ENCODE data around the gene SUN2. TPM values are rescaled to one million over a fixed set of nuclear protein-coding genes. Genes with fewer than 3 reads are reported as not detected.

Gene SUN2
- total RNA-seq, 4 donors from 2014 or later, result 417 to 598 (median 449) TPM

GRCh38 chr22:38740754-38741153, 15.0 kb downstream of the SUN2 start:
- Histone ChIP-seq H3K4me3 (no peak overlapping the region), H3K9me3 (no peaks in the 10 kb centered on the region), H3K27ac (replicated peaks in 1 of 4) (peak overlapping the region in 2 of 4 donors; percentile 5 to 27), H3K36me3 (peaks cover 100% of the 10 kb centered on the region in 4 donors), H3K27me3 (no peaks in the 10 kb centered on the region), H3K4me1 (peaks cover 0 to 7% (median 5%) of the 10 kb centered on the region in 4 donors)
- TF ChIP-seq POLR2A (IDR thresholded peaks at IDR 0.05; ENCODE audit: low read depth) (no peak), POLR2AphosphoS5 (IDR thresholded peaks at IDR 0.05) (no peak), EP300 (IDR thresholded peaks at IDR 0.05) (no peak), CTCF (IDR thresholded peaks at IDR 0.05) (no peak)
- DNase-seq (ENCODE audit: extremely low spot score), result no peak
- intact Hi-C loops (cut with DNase I), result no loop called here
- 100% methylated on average over 1 of the region's 8 CpGs for WGBS

DNA sequence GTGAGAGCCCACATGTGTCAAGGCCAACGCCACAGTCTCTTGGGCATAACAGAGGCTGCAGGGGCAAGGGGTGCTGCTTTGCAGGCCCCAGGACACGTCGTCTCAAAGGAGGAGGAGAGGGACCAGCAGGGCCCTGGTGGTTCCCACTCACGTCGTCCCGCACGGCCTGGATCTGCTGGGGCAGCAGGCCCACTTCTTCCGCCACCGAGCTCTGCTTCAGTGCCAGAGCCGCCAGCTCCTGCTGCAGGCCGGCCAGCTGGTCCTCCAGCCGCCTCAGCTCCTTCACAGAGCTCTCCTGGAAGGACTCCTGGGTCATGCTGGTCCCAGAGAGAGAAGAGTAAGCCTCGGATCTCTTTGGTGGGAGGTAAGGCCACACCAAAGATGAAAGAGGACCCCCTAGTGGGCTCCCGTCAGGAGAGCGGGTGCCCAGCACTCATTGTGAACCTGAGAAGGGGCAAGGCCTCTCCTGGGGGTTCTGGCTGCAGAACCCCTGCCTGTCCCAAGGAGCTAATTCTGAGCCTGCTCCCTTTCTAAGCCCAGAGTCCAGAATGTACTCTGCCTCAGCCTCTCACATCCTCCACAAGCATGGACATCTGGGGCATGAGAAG, 15.6 kb downstream of the SUN2 start:
- intact Hi-C loops (cut with DNase I), result no loop called here
- H3K4me3 ChIP-seq, result no peak overlapping the region
- no peaks in the 10 kb centered on the region for H3K9me3 ChIP-seq
- WGBS, result 89% methylated on average over 15 of the region's 15 CpGs
- no peaks in the 10 kb centered on the region for H3K27me3 ChIP-seq
- peak overlapping the region in 1 of 4 donors; percentile 5 for H3K27ac ChIP-seq (replicated peaks in 1 of 4)
- TF ChIP-seq POLR2A (IDR thresholded peaks at IDR 0.05; ENCODE audit: low read depth) (no peak), CTCF (IDR thresholded peaks at IDR 0.05) (no peak), POLR2AphosphoS5 (IDR thresholded peaks at IDR 0.05) (no peak), EP300 (IDR thresholded peaks at IDR 0.05) (no peak)
- DNase-seq (ENCODE audit: extremely low spot score), result no peak
- peaks cover 99 to 100% (median 100%) of the 10 kb centered on the region in 4 donors for H3K36me3 ChIP-seq
- H3K4me1 ChIP-seq, result peaks cover 0 to 12% (median 10%) of the 10 kb centered on the region in 4 donors

DNA sequence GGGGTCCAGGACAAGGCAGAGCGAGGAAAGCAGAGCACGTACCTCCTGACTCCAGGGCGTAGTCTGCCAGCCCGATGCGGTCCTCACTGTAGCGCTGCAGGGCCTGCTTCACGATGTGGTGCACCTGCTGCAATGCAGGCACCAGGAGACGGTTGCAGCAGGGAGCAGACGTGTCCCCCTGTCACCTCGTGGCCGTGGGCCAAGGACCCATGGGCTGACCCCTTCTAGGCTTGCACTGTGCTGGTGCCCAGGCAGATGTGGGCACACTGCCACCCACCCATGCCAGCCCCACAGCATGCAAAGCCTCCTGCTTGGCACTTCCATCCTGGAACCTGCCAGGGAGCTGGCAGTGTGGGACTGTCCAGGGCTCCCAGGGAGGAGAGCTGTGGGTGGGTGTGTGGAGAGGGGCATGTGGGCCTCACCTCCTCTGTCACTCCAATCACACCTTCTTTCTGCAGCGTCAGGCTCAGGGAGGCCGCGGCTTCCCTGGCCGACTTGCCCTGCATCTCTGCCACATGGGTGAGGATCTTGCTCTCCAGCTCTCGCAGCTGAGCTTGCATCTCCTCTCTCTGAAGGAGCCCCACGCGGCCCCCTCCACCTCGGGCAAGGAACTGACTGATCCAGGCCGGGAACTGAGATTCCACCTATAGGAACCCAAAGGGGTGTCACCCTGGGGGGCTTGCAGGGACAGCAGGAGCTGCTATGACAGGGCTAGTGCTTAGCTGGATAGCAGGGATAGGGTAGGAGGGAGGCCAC, 16.3 kb downstream of the SUN2 start:
- Histone ChIP-seq H3K4me1 (peaks cover 4 to 19% (median 18%) of the 10 kb centered on the region in 4 donors), H3K27me3 (no peaks in the 10 kb centered on the region), H3K36me3 (peaks cover 96 to 100% (median 100%) of the 10 kb centered on the region in 4 donors), H3K27ac (replicated peaks in 1 of 4) (peak overlapping the region in 1 of 4 donors; percentile 86), H3K4me3 (no peak overlapping the region), H3K9me3 (no peaks in the 10 kb centered on the region)
- intact Hi-C loops (cut with DNase I), result no loop called here
- 97% methylated on average over 12 of the region's 20 CpGs for WGBS
- DNase-seq (ENCODE audit: extremely low spot score), result no peak
- no peak for TF ChIP-seq POLR2A (IDR thresholded peaks at IDR 0.05; ENCODE audit: low read depth)
- peak in 1 of 2 donors; percentile 4 for TF ChIP-seq POLR2AphosphoS5 (IDR thresholded peaks at IDR 0.05)

- WGBS, result 91% methylated on average over 16 of the region's 18 CpGs
- Histone ChIP-seq H3K4me3 (no peak overlapping the region), H3K9me3 (no peaks in the 10 kb centered on the region), H3K4me1 (peaks cover 13 to 28% (median 27%) of the 10 kb centered on the region in 4 donors), H3K27ac (replicated peaks in 1 of 4) (peak overlapping the region in 3 of 4 donors; percentile 18 to 86 (median 48)), H3K36me3 (peaks cover 87 to 97% (median 92%) of the 10 kb centered on the region in 4 donors), H3K27me3 (no peaks in the 10 kb centered on the region)
- TF ChIP-seq POLR2AphosphoS5 (IDR thresholded peaks at IDR 0.05) (no peak), CTCF (IDR thresholded peaks at IDR 0.05) (no peak), EP300 (IDR thresholded peaks at IDR 0.05) (no peak), POLR2A (IDR thresholded peaks at IDR 0.05; ENCODE audit: low read depth) (no peak)
- DNase-seq (ENCODE audit: extremely low spot score), result no peak
- intact Hi-C loops (cut with DNase I), result no loop called here
Measured at GRCh38 chr22:38738475-38739070, 17.2 kb downstream of the SUN2 start.
